CD4-positive, alpha-beta T cell treated with Interleukin-17A for 1 hour (primary cell): Measurements from ENCODE around the gene KLHL29.

Experiments used
- DNase-seq: peaks from one replicate; pipeline ENCODE4 v3.0.0-alpha.2; 2020

The KLHL29 gene

GRCh38 chr2:23499439-23499838, 114.5 kb downstream of the KLHL29 start:
- DNase-seq, result no peak

- DNase-seq, result no peak
Measured at GRCh38 chr2:23500836-23501235, 115.9 kb downstream of the KLHL29 start.

- DNase-seq, result no peak
Measured at GRCh38 chr2:23502096-23502495, 117.1 kb downstream of the KLHL29 start.

- no peak for DNase-seq
Measured at GRCh38 chr2:23503097-23503496, 118.1 kb downstream of the KLHL29 start.

GRCh38 chr2:23503682-23504081, 118.7 kb downstream of the KLHL29 start:
- no peak for DNase-seq

- no peak for DNase-seq
Measured at GRCh38 chr2:23504591-23504990, 119.6 kb downstream of the KLHL29 start.

GRCh38 chr2:23505218-23505983, 120.4 kb downstream of the KLHL29 start:
- DNase-seq, result no peak

- no peak for DNase-seq
Measured at GRCh38 chr2:23505984-23506380, 121.0 kb downstream of the KLHL29 start.

- no peak for DNase-seq
Measured at GRCh38 chr2:23506531-23507266, 121.7 kb downstream of the KLHL29 start.

- DNase-seq, result no peak
Measured at GRCh38 chr2:23507267-23508065, 122.5 kb downstream of the KLHL29 start.

GRCh38 chr2:23508066-23508390, 123.0 kb downstream of the KLHL29 start:
- no peak for DNase-seq

GRCh38 chr2:23509103-23509502, 124.1 kb downstream of the KLHL29 start:
- no peak for DNase-seq

- no peak for DNase-seq
Measured at GRCh38 chr2:23509596-23510292, 124.8 kb downstream of the KLHL29 start.

- no peak for DNase-seq
Measured at GRCh38 chr2:23510471-23510870, 125.5 kb downstream of the KLHL29 start.

- DNase-seq, result no peak
Measured at GRCh38 chr2:23512778-23513177, 127.8 kb downstream of the KLHL29 start.

GRCh38 chr2:23513245-23513871, 128.4 kb downstream of the KLHL29 start:
- no peak for DNase-seq

GRCh38 chr2:23513872-23514793, 129.2 kb downstream of the KLHL29 start:
- no peak for DNase-seq

- no peak for DNase-seq
Measured at GRCh38 chr2:23516520-23517256, 131.7 kb downstream of the KLHL29 start.

- DNase-seq, result no peak
Measured at GRCh38 chr2:23518481-23519333, 133.7 kb downstream of the KLHL29 start.

GRCh38 chr2:23519334-23519651, 134.3 kb downstream of the KLHL29 start:
- DNase-seq, result no peak
